K562 (cell line): ENCODE data around the gene TACR2. TPM values are rescaled to one million over a fixed set of nuclear protein-coding genes. Genes with fewer than 3 reads are reported as not detected.

ENCODE experiments used
- ATAC-seq: fragments of 200-7000 bp; cut with Tn5 transposase; 3 replicates; pipeline ENCODE4 v1.9.1; 2020; ENCODE audit warnings: moderate library complexity
- BruUV-seq: library from RNA; stranded (reverse); fragments of 400-500 nt; replicated peaks from 2 replicates; lab custom pipeline; 2021; lab: Mats Ljungman, UMichigan
- CTCF ChIA-PET: fragments of 300-600 bp; formaldehyde crosslinking; extraction: SDS; loops from one replicate; lab custom pipeline; 2021; ENCODE audit warnings: low intra/inter-chr PET ratio; lab: Yijun Ruan, JAX
- POLR2A ChIA-PET: fragments of 300-600, 350-650 bp; sonication (Branson Sonifier 250); formaldehyde crosslinking; extraction: SDS; loops from one replicate; lab custom pipeline; 2021; ENCODE audit warnings: antibody characterized with exemption, inconsistent platforms; lab: Yijun Ruan, JAX
- DNase-seq, 4 experiments: peaks; one replicate each; pipeline versions ENCODE4 v3.0.0 to v3.0.0-alpha.2; 2011 to 2018; ENCODE audit warnings: low spot score in 3 of 4, mixed read lengths in 3 of 4; ENCODE audit errors: extremely low read depth in 1 of 4
- FAIRE-seq: peaks from 2 replicates; lab custom pipeline; 2011; peaks lifted over from hg19 to GRCh38; lab: Jason Lieb, UNC
- H2AFZ ChIP-seq: 2 replicates; pipeline ENCODE4 v1.6.0; 2011; ENCODE audit warnings: low read depth, low read length, control low read depth, inconsistent platforms
- H3K27ac ChIP-seq: fragments of 200-600 bp; 3 replicates; pipeline ENCODE4 v1.8.0; 2011; ENCODE audit warnings: low read depth, mild to moderate bottlenecking, control low read depth, inconsistent platforms, low read length, moderate library complexity, mixed read lengths; ENCODE audit errors: extremely low read depth
- H3K27me3 ChIP-seq, 2 experiments: fragments of 300-600 bp in 1 of 2; 2 replicates in 1 of 2; 3 replicates in 1 of 2; pipeline versions ENCODE4 v1.6.0 to v1.8.0; 2011; ENCODE audit warnings: inconsistent platforms in 2 of 2, low read length in 2 of 2, mild to moderate bottlenecking in 1 of 2, mixed read lengths in 1 of 2, moderate library complexity in 1 of 2; ENCODE audit not compliant: control insufficient read depth in 2 of 2, insufficient read depth in 2 of 2
- H3K36me3 ChIP-seq: fragments of 300-600 bp; 3 replicates; pipeline ENCODE4 v1.8.0; 2011; ENCODE audit warnings: mild to moderate bottlenecking, low read length, inconsistent platforms; ENCODE audit not compliant: control insufficient read depth, insufficient read depth
- H3K4me1 ChIP-seq, 2 experiments: fragments of 200-600 bp in 1 of 2; replicated peaks in 1 of 2; 2 replicates in 1 of 2; 3 replicates in 1 of 2; pipeline versions ENCODE4 v1.5.1 to v1.8.0; 2011; ENCODE audit warnings: inconsistent platforms in 2 of 2, low read length in 2 of 2, mild to moderate bottlenecking in 1 of 2, mixed read lengths in 1 of 2, moderate library complexity in 1 of 2; ENCODE audit not compliant: control insufficient read depth in 2 of 2, insufficient read depth in 2 of 2
- H3K4me2 ChIP-seq: 2 replicates; pipeline ENCODE4 v1.6.1; 2011; ENCODE audit warnings: low read length, control low read depth, inconsistent platforms, mixed read lengths; ENCODE audit not compliant: insufficient read depth
- H3K4me3 ChIP-seq: fragments of 200-600 bp; sonication (generic), shearing (Covaris generic); 2 replicates; pipeline ENCODE4 v1.5.1; 2016; ENCODE audit warnings: control low read depth, inconsistent platforms
- H3K79me2 ChIP-seq: fragments of 200-600 bp; 3 replicates; pipeline ENCODE4 v1.8.0; 2011; ENCODE audit warnings: low read length, inconsistent platforms; ENCODE audit not compliant: control insufficient read depth, insufficient read depth
- H3K9ac ChIP-seq, 2 experiments: 2 replicates each; pipeline versions ENCODE4 v1.6.0 to v1.6.1; 2011; ENCODE audit warnings: low read depth in 2 of 2, low read length in 2 of 2, control low read depth in 1 of 2, inconsistent platforms in 1 of 2, mild to moderate bottlenecking in 1 of 2, mixed read lengths in 1 of 2; ENCODE audit not compliant: insufficient read depth in 1 of 2
- H3K9me1 ChIP-seq: one replicate; pipeline ENCODE4 v1.6.0; 2011; ENCODE audit warnings: inconsistent platforms, mild to moderate bottlenecking, low read length, moderate library complexity; ENCODE audit not compliant: control insufficient read depth, insufficient read depth
- H3K9me3 ChIP-seq: replicated peaks from 2 replicates; pipeline ENCODE4 v1.5.1; 2011; ENCODE audit warnings: low read depth, low read length, inconsistent platforms; ENCODE audit not compliant: control insufficient read depth, insufficient read depth
- H4K20me1 ChIP-seq: replicated peaks from 2 replicates; pipeline ENCODE4 v1.6.1; 2011; ENCODE audit warnings: low read length, inconsistent platforms, mixed read lengths; ENCODE audit not compliant: control insufficient read depth, insufficient read depth
- ATF1 ChIP-seq, 2 experiments: fragments of 450-650 bp in 1 of 2; IDR thresholded peaks; 2 replicates each; pipeline ENCODE4 v1.6.1; 2016; ENCODE audit warnings: missing compliant biosample characterization in 1 of 2, missing genetic modification characterization in 1 of 2
- ELF1 ChIP-seq: fragments of 200-800 bp; sonication (Bioruptor generic); IDR thresholded peaks from 2 replicates; pipeline ENCODE4 v1.6.1; 2016; ENCODE audit warnings: missing genetic modification characterization, missing compliant biosample characterization
- ERF ChIP-seq: fragments of 450-650 bp; formaldehyde crosslinking; IDR thresholded peaks from 2 replicates; pipeline ENCODE4 v1.4.0; 2020; ENCODE audit warnings: mild to moderate bottlenecking, mixed read lengths
- FOS ChIP-seq: IDR thresholded peaks from 3 replicates; pipeline ENCODE4 v1.6.1; 2011; ENCODE audit not compliant: insufficient read length; ENCODE audit errors: extremely low read depth
- NCOA4 ChIP-seq: fragments of 450-650 bp; IDR thresholded peaks from 2 replicates; pipeline ENCODE4 v1.6.1; 2018; ENCODE audit warnings: mild to moderate bottlenecking; ENCODE audit not compliant: partially characterized antibody
- PHB2 ChIP-seq: fragments of 450-650 bp; IDR thresholded peaks from 2 replicates; pipeline ENCODE4 v1.6.1; 2017; ENCODE audit warnings: low read depth
- POLR2AphosphoS2 ChIP-seq: IDR thresholded peaks from 2 replicates; pipeline ENCODE4 v1.6.1; 2012; ENCODE audit warnings: low read length, improper control_type of control experiment
- SMAD2 ChIP-seq: fragments of 150-350 bp; IDR thresholded peaks from 2 replicates; pipeline ENCODE4 v1.6.1; 2014; ENCODE audit warnings: low read depth, mild to moderate bottlenecking, low read length
- SMARCA4 ChIP-seq: fragments of 450-650 bp; IDR thresholded peaks from 2 replicates; pipeline ENCODE4 v1.6.1; 2016
- SP1 ChIP-seq: sonication (generic); formaldehyde crosslinking; IDR thresholded peaks from 2 replicates; pipeline ENCODE4 v1.8.1; 2022; ENCODE audit warnings: mild to moderate bottlenecking, missing genetic modification reagents
- TBP ChIP-seq: optimal IDR thresholded peaks from 2 replicates; pipeline ENCODE3; 2011; ENCODE audit warnings: low read depth, low read length, improper control_type of control experiment
- WGBS: fragments of 100-300 bp; shearing (Covaris generic); methylation state at CpG from one replicate; pipeline ENCODE4 v1.1.6; 2016; ENCODE audit warnings: low coverage, mixed read lengths; ENCODE audit not compliant: insufficient coverage; ENCODE audit errors: missing lambda C conversion rate; 5-methylcytosine and 5-hydroxymethylcytosine counted together
- in situ Hi-C: fragments of 300-500 bp; cut with MboI; formaldehyde crosslinking; loops from 4 replicates; pipeline ENCODE4 v1.15.0; 2018; ENCODE audit warnings: inconsistent platforms, mixed read lengths
- intact Hi-C: fragments of 100-400 bp; cut with micrococcal nuclease; formaldehyde crosslinking; loops from 2 replicates; pipeline ENCODE4 v1.14.2; 2022
- polyA plus RNA-seq, 8 experiments: library from polyadenylated mRNA; depleted of rRNA in 4 of 8; stranded (reverse) in 5 of 8; unstranded in 3 of 8; fragments of >200 nt; fragmentation: Nextera tagmentation in 2 of 8; fragmentation: Illumina TruSeq in 1 of 8; extraction: Ambion mirVana in 2 of 8; extraction: Trizol in 1 of 8; gene quantifications; 2 replicates each; pipeline versions ENCODE4 v1.2.1 to v1.2.3, GENCODE V29; 2011 to 2014; ENCODE audit warnings: inconsistent platforms in 1 of 8, missing spikeins in 1 of 8
- total RNA-seq, 7 experiments: library from RNA; depleted of rRNA in 6 of 7; stranded (reverse); fragments of >200 nt in 6 of 7; fragmentation: Illumina TruSeq in 2 of 7; extraction: Trizol in 2 of 7; gene quantifications; 2 replicates each; pipeline versions ENCODE4 v1.2.1 to v1.2.3, GENCODE V29; 2011 to 2021; ENCODE audit warnings: low replicate concordance in 1 of 7
- TF ChIP-seq, protein P1 (sequence below): sonication (generic); formaldehyde crosslinking; IDR thresholded peaks from 2 replicates; pipeline ENCODE4 v1.8.0; 2022; ENCODE audit warnings: missing genetic modification reagents, mild to moderate bottlenecking, borderline replicate concordance
- TF ChIP-seq, protein P2 (sequence below): fragments of 450-650 bp; IDR thresholded peaks from 2 replicates; pipeline ENCODE4 v1.7.1; 2018; ENCODE audit warnings: mild to moderate bottlenecking, low read depth; ENCODE audit not compliant: partially characterized antibody
- TF ChIP-seq, protein P3 (sequence below): sonication (generic); IDR thresholded peaks from 2 replicates; pipeline ENCODE4 v1.6.1; 2016

Gene TACR2
- total and polyA plus RNA-seq, 9 of the 15 experiments (the other 6 are each of a cell fraction or from before 2014, with no cell fraction given): not detected

DNA sequence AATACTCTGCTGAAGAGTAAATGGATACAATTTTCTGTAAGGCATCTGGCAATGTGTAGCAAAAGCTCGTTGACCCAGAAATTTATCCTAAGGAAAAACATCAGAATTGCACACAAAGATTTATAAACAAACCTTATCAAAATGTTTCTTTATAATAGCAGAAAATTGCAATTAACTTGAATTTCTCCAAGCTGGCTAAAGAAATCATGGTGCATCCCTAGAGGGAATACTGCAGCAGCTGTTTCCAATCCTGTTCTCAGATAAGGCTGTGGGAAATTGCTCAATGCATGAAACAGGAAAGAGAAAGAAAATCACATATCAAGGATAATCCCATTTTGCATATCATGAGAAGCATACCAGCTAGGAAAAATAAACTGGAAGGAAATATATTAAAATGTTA, 18.7 kb downstream of the TACR2 start (continued):
- TF ChIP-seq SP1 (no peak), NCOA4 (no peak)
- TF ChIP-seq, protein P1, sequence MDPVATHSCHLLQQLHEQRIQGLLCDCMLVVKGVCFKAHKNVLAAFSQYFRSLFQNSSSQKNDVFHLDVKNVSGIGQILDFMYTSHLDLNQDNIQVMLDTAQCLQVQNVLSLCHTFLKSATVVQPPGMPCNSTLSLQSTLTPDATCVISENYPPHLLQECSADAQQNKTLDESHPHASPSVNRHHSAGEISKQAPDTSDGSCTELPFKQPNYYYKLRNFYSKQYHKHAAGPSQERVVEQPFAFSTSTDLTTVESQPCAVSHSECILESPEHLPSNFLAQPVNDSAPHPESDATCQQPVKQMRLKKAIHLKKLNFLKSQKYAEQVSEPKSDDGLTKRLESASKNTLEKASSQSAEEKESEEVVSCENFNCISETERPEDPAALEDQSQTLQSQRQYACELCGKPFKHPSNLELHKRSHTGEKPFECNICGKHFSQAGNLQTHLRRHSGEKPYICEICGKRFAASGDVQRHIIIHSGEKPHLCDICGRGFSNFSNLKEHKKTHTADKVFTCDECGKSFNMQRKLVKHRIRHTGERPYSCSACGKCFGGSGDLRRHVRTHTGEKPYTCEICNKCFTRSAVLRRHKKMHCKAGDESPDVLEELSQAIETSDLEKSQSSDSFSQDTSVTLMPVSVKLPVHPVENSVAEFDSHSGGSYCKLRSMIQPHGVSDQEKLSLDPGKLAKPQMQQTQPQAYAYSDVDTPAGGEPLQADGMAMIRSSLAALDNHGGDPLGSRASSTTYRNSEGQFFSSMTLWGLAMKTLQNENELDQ (CRISPR knock-in tag): no peak

DNA sequence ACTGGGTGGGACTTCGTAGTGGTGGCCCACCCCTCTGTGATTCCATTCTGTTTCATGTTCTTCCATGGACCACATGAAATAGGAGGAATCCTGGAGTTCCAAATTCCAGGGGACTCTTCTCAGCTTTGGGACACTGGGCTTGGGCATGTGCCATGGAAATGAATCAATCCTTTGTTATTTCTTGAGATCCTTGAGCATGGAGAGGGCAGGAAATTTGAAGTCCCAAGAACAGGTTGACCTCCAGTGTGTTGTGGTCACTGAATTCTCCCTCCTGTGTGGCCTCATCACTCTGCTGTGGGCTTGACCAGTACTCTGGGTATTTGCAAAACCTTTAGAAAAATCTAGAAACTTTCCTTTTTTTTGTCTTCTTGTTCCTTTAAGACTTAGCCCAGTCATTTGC, 22.7 kb downstream of the TACR2 start:
- Histone ChIP-seq H3K27me3 (no peaks in the 10 kb centered on the region), H3K4me2 (no peak overlapping the region), H4K20me1 (peaks cover 15% of the 10 kb centered on the region; the same call in 1 of the 2 replicates), H3K36me3 (peaks cover 98% of the 10 kb centered on the region), H2AFZ (no peak overlapping the region)
- CTCF ChIA-PET: interaction anchor here (0.5 to 3.2 kb wide), 2 partner anchors 157 to 299 kb away, joined by 3 to 71 read pairs; no protein-coding TSS in a partner anchor
- POLR2A ChIA-PET: no interaction called here
- intact Hi-C loops: loop anchor here (5.0 kb wide), 1 partner anchor 387 kb away; no protein-coding TSS in a partner anchor
- no peak for DNase-seq
- no TSS peak for BruUV-seq
- in situ Hi-C loops: no loop called here
- TF ChIP-seq SMARCA4 (no peak), ATF1 (CRISPR knock-in tag; IDR thresholded peaks at IDR 0.05) (no peak), ATF1 (tag; IDR thresholded peaks at IDR 0.05) (no peak), SMAD2 (no peak), TBP (no peak), ERF (CRISPR knock-in tag) (no peak), ELF1 (tag) (no peak), FOS (no peak), PHB2 (no peak), POLR2AphosphoS2 (no peak)
- TF ChIP-seq, protein P2, sequence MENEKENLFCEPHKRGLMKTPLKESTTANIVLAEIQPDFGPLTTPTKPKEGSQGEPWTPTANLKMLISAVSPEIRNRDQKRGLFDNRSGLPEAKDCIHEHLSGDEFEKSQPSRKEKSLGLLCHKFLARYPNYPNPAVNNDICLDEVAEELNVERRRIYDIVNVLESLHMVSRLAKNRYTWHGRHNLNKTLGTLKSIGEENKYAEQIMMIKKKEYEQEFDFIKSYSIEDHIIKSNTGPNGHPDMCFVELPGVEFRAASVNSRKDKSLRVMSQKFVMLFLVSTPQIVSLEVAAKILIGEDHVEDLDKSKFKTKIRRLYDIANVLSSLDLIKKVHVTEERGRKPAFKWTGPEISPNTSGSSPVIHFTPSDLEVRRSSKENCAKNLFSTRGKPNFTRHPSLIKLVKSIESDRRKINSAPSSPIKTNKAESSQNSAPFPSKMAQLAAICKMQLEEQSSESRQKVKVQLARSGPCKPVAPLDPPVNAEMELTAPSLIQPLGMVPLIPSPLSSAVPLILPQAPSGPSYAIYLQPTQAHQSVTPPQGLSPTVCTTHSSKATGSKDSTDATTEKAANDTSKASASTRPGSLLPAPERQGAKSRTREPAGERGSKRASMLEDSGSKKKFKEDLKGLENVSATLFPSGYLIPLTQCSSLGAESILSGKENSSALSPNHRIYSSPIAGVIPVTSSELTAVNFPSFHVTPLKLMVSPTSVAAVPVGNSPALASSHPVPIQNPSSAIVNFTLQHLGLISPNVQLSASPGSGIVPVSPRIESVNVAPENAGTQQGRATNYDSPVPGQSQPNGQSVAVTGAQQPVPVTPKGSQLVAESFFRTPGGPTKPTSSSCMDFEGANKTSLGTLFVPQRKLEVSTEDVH: no peak
- TF ChIP-seq, protein P3, sequence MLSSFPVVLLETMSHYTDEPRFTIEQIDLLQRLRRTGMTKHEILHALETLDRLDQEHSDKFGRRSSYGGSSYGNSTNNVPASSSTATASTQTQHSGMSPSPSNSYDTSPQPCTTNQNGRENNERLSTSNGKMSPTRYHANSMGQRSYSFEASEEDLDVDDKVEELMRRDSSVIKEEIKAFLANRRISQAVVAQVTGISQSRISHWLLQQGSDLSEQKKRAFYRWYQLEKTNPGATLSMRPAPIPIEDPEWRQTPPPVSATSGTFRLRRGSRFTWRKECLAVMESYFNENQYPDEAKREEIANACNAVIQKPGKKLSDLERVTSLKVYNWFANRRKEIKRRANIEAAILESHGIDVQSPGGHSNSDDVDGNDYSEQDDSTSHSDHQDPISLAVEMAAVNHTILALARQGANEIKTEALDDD: no peak
- TF ChIP-seq, all 486 proteins: peak for 0
- Histone ChIP-seq H3K9me3 (no peaks in the 10 kb centered on the region), H3K4me3 (no peak overlapping the region), H3K9ac (no peak overlapping the region), H3K79me2 (no peaks in the 10 kb centered on the region), H3K27ac (no peak overlapping the region), H3K9me1 (no peaks in the 10 kb centered on the region), H3K4me1 (peaks cover 12 to 17% of the 10 kb centered on the region in 2 experiments; a peak in 4 of 5 replicates)
- FAIRE-seq (no peak), ATAC-seq (no peak)
- WGBS: 86% methylated on average over 1 of the region's 1 CpG
